Fibroblast of the aortic adventitia (primary cell): ENCODE results near the gene HMOX2. TPM values are rescaled to one million over a fixed set of nuclear protein-coding genes. Genes with fewer than 3 reads are reported as not detected.

Experiments used
- DNase-seq: peaks from one replicate; pipeline ENCODE4 v3.0.0-alpha.2; 2010; ENCODE audit warnings: low read depth
- H3K4me3 ChIP-seq: 2 replicates; pipeline ENCODE4 v1.5.1; 2011; ENCODE audit warnings: low read depth, mild to moderate bottlenecking, control low read depth, low read length, moderate library complexity
- CTCF ChIP-seq: IDR thresholded peaks from 2 replicates; pipeline ENCODE4 v1.5.1; 2011; ENCODE audit warnings: mild to moderate bottlenecking, low read length, control low read depth, inconsistent platforms; ENCODE audit not compliant: insufficient read depth
- total RNA-seq: library from RNA; depleted of rRNA; stranded (reverse); fragments of >200 nt; gene quantifications from 2 replicates; pipeline ENCODE4 v1.2.3, GENCODE V29; 2012; ENCODE audit warnings: low replicate concordance

Gene HMOX2
- total RNA-seq, 1 donor, result 30.5 TPM

DNA sequence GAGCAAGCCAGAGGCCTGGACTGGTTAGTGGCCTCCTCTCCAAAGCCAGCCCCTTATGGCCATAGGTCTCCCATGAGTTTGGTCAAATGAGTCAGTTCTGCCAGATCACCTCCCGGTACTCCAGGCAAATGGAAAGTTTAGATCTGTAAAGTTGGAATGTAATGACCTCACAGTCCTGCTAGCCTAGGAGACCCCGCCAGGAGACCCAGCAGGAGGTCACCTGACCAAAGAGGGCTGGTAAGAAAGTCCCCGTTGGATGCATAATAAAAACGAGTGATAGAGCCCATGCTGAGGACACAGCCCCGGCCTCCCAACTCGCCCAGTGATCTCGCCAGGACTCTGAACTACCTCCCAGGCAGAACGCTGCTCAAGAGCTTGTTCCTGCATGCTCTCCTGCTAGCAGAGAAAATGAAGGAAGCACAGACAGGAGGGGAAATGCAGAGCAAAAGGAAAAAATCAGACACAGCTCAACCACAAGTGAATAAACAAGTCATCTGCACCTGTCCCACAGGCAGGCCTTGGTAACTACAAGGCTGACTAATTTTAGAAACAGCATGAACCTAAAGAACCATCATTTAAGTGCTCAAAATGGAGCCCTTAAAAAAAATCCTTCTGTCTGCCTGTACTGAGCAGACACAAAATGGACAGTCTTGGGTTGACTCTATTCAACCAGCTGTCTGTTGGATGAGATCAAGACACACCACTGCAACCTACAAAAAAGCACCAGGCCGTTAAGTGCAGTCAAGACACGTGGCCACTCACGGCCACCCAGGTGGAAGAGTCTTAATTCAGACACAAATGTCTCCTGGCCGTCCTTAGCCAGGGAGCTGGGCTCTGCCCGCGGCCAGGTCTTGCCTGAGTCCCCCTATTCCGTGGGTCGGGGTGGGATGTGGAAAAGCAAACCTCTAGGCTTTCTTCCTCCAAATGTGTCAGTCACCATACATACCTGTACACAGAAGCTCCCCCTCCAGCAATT, 53.2 kb downstream of the HMOX2 start:
- peak; percentile 18 for TF ChIP-seq CTCF
- no peak overlapping the region for H3K4me3 ChIP-seq

DNA sequence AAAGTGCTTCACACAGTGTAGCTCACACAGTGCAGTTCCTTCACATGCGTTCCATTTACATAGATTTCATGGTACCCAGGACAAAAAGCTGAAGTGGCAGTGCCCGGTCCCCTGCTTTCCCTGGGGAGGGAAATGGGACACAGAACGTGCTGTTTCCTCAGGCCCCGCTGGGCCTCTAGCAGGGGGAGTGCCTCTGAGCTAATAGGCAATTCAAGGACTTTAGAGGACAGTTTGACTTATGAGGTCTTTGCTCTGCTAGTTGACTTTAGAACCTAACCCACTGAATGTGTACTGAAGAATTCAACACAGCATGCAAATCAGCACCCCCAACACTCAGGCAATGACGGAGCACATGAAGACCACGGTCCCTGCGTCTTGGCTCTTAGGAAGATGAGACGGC, 55.6 kb downstream of the HMOX2 start:
- no peak overlapping the region for H3K4me3 ChIP-seq
- TF ChIP-seq CTCF, result no peak
- no peak for DNase-seq

More for the DNA sequence above, 53.2 kb downstream of the HMOX2 start:
- DNase-seq, result peak; percentile 31

DNA sequence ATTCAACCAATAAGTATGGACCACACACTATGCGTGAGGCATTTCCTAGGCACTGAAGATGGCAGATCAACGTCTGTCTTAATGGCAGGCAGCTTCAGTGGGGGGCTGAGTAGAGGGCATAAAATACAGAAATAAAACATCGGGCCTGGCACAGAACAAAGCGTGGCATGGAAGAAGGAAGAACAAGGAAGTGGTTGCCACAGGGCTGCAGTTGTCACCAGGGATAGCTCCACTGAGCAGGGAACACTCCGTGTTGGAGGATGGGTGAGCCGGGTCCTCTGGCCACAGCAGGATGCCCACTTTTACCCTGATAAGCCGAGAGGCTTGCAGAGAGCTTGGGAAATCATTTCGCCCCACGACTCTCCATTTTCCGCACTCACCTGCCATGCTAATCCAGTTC, 56.0 kb downstream of the HMOX2 start:
- H3K4me3 ChIP-seq, result no peak overlapping the region
- DNase-seq, result no peak
- TF ChIP-seq CTCF, result no peak

- no peak for DNase-seq
- no peak overlapping the region for H3K4me3 ChIP-seq
- TF ChIP-seq CTCF, result no peak
Measured at GRCh38 chr16:4533490-4533889, 57.3 kb downstream of the HMOX2 start.

DNA sequence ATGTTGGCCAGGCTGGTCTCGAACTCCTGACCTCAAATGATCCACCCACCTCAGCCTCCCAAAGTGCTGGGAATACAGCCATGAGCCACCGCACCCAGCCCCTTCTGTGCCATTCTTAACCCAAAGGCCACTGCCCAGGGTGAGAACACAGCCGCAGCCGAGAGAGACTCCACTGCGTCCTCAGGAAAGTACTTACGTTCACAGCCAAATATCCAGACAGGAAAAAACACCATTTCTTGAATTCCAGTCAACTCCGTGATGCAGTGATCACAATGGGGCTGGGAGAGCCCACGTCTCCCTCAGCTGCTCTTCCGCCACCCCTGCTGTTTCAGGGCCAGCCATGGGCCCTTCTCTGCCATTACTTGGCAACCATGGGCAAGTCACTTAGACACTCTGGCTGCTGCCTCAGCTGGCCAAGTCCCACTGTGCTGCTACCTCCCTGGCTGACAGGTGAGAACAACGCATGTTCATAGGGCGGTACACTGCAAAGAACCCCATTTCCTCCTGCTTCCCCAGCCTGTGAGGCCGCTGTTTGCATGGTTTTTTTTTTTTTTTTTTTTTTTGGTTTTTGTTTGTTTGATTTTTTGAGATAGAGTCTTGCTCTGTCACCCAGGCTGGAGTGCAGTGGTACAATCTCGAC, 58.1 kb downstream of the HMOX2 start:
- no peak for TF ChIP-seq CTCF
- DNase-seq, result no peak
- no peak overlapping the region for H3K4me3 ChIP-seq

DNA sequence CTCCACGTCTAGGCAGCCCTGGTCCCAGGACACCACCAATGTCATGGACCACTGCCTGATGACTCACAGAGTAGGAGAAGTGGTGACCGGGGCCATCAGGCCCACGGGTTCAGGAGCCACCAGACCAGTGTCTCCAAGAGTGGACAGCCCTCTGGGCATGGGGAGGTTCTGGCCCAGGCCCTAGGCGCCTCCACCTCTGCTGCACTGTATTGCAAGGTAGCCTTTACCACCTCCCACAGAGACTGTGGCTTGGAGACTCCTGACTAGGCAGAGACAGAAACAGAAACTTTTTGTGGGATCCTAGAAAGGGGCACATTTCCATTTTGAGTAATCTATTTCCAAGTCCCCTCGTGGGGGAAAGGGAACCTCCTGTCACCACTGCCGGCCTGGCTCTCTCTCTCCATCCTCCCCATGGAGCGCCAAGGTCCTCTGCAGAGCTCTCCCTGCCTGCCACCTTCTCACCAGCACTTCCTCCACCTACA, 59.5 kb downstream of the HMOX2 start:
- no peak for TF ChIP-seq CTCF
- DNase-seq, result no peak
- H3K4me3 ChIP-seq, result no peak overlapping the region
